22Rv1 (cell line): Measurements from ENCODE around the gene UBE2F.
"Not testable (repeated sequence)": the region's sequence is repeated elsewhere in the genome, so short reads cannot be mapped to it uniquely, and the experiment has no call there.

Source experiments
- H3K27ac ChIP-seq: fragments of 450-650 bp; 2 replicates; pipeline ENCODE4 v1.5.1; 2017
- ZFX ChIP-seq: fragments of 450-650 bp; IDR thresholded peaks from 2 replicates; pipeline ENCODE4 v1.6.1; 2017; ENCODE audit warnings: antibody characterized with exemption, borderline replicate concordance
- TF ChIP-seq, protein P1 (sequence below): fragments of 450-650 bp; IDR thresholded peaks from 2 replicates; pipeline ENCODE4 v1.5.1; 2017; ENCODE audit warnings: mild to moderate bottlenecking

UBE2F gene

DNA sequence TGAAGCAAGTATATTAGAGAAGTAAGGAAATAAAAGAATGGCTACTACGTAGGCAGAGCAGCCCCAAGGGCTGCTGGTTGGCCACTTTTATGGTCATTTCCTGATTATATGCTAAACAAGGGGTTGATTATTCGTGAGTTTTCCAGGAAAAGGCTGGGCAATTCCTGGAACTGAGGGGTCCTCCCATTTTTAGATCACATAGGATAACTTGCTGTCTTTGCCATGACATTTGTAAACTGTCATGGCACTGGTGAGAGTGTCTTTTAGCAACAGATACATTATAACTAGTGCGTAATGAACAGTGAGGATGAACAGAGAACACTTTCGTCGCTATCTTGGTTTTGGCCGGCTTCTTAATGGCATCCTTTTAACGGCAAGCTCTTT is 2.6 kb upstream of the UBE2F start:
- H3K27ac ChIP-seq, result no peak overlapping the region
- TF ChIP-seq, protein P1, sequence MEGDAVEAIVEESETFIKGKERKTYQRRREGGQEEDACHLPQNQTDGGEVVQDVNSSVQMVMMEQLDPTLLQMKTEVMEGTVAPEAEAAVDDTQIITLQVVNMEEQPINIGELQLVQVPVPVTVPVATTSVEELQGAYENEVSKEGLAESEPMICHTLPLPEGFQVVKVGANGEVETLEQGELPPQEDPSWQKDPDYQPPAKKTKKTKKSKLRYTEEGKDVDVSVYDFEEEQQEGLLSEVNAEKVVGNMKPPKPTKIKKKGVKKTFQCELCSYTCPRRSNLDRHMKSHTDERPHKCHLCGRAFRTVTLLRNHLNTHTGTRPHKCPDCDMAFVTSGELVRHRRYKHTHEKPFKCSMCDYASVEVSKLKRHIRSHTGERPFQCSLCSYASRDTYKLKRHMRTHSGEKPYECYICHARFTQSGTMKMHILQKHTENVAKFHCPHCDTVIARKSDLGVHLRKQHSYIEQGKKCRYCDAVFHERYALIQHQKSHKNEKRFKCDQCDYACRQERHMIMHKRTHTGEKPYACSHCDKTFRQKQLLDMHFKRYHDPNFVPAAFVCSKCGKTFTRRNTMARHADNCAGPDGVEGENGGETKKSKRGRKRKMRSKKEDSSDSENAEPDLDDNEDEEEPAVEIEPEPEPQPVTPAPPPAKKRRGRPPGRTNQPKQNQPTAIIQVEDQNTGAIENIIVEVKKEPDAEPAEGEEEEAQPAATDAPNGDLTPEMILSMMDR, result no peak
- no peak for TF ChIP-seq ZFX

DNA sequence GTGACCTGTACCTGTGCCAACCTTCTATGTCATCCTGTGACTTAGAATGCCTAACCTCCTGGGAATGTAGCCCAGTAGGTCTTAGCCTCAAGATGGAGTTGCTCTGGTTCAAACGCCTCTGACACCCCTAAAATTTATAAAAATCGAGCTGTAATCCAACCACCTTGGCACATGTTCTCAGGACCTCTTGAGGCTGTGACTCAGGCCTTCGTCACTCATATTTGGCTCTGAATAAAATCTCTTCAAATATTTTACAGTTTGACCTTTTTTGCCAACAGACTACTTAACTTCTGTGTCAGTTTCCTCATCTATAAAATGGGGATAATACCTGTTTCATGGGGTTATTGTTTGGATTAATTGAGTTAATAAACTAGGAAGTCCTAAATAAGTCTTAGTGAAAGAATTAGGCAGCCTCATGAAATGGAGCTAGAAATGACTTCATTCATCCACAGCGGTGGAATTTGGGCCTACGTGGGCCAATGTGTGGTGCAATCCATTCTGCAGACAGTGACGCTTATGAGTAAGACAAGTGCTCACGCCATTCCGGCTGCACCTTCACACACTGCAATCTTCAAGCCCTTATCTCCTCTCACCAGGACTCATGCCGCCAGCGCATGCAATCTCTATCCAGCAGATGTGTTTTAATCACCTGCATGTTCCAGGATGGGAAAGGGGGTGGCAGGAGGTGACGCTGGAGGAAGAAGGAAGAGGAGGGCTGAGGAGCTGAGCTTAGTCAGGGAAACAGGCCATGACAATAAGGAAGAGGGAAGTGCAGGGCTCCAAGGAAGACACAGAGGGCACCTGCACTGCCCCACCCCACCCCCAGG is 2.0 kb upstream of the UBE2F start:
- no peak overlapping the region for H3K27ac ChIP-seq
- no peak for TF ChIP-seq ZFX
- TF ChIP-seq, protein P1, result no peak

DNA sequence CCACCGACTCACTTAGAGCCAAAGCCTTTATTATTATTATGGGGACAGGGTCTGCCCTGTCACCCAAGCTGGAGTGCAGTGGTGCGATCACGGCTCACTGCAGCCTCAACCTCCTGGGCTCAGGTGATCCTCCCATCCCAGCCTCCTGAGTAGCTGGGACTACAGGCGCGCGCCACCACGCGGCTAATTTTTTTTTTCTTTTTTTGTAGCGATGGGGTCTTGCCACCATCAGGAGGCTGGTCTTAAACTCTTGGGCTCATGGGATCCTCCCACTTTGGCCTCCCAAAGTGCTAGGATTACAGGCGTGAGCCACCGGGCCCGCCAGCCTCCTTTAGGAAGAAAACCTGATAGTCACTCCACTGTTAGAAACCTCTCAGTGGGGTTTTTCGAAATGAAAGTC is 970 bp upstream of the UBE2F start:
- not testable (repeated sequence) for H3K27ac ChIP-seq

DNA sequence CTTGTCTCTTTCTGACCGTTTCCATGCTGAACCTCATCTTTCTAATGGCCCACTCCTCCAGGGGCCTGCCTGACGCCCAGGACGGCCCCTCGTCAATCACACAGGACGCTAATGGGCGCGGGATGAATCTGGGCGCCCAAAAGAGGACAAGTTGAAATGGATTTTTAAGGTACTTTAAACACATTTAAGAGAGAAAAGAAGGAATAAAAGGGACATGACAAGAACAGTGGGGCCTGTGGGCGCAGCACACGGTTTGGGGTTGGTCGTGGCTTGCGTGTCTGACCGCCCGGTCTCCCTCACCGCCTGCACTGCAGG is 607 bp upstream of the UBE2F start:
- TF ChIP-seq ZFX, result no peak
- TF ChIP-seq, protein P1, result no peak
- no peak overlapping the region for H3K27ac ChIP-seq

DNA sequence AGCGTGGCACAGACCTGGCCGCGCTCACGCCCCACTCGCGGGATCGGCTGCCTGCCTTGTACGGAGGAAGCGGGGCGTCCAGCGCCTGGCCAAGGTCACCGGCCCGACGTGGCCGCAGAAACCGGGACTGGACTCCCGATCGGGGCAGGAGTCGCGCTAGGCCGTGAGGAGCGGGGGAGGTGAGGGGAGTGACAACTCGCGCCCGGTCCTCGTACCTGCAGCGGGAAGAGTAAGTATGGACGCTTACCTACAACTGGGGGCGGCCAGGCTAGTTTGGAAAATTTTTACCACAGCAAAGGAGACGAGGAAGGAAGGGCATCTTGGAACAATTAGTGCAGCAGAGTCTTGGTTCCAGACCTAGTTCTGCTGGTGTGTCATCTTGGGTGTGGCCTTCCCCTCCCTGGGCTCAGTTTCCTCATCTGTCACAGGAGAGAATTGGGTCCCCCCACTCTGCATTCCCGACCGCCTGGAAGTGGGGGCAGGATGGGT is 693 bp downstream of the UBE2F start:
- TF ChIP-seq, protein P1, result no peak
- no peak for TF ChIP-seq ZFX
- H3K27ac ChIP-seq, result peak overlapping the region; percentile 54

DNA sequence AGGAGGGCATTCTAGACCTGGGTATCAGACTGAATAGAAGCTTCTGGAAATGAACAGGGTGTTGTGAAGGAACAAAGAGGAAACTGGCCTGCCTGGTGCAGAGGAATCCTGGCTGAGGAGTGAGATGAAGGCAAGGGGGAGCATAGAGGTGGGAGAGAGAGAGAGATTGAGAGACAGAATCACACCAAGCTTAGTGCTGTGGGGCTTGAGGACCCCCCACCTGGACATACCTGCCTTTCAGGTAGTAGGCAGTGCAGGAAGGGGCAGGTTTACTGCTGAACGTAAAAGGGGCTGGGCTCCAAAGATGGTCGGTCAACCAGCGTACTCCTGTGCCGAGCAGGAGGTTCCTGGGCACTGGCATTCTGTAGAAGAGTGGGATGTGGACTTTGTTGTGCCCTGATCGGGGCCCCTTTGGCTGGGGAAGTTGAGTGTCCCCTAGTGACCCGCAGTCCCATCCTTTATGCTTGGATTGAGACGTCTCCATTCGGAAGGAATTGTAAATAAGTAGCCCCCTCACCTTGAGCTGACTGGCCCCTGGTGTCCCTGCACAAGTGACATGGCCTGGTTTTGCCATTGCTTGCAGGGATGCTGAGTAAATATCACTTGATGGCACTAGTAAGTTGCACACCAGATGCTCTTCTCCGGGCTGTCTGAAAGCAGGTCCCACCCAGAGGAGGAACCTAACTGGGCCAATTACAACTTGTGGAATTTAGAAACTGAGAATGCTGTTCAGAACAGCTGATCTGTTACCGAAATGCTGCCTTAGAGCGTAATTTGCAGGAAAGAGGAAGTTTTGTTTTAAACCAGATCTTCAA is 1.4 kb downstream of the UBE2F start:
- TF ChIP-seq, protein P1, result no peak
- H3K27ac ChIP-seq, result no peak overlapping the region

DNA sequence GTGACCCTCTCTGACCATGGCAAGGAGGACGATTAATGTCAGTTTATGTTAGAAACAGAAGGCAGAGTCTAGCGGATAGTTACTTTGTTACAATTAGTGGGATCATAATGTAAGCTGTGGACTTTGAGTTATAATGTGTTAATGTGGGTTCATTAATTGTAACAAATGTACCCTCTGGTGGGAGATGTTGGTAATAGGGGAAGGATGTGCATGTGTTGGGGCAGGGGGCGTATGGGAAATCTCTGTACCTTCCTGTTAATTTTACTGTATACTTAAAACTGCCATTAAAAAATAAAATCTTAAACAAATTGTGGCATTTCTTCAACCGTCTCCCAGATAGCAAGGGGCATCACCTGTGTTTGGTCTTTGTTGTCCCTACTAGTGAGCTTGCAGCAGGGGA is 4.8 kb downstream of the UBE2F start:
- no peak overlapping the region for H3K27ac ChIP-seq
- TF ChIP-seq, protein P1, result no peak
- no peak for TF ChIP-seq ZFX
